HEK293 (cell line): ENCODE results near the gene APOL1.

Source experiments
- ZNF660 ChIP-seq: fragments of 450-650 bp; IDR thresholded peaks from 2 replicates; pipeline ENCODE4 v1.5.1; 2018; ENCODE audit warnings: missing biosample characterization, mild to moderate bottlenecking, missing genetic modification characterization
- TF ChIP-seq, protein P1 (sequence below): fragments of 450-650 bp; formaldehyde crosslinking; IDR thresholded peaks from 2 replicates; pipeline ENCODE4 v1.5.1; 2016; ENCODE audit warnings: missing biosample characterization, missing genetic modification characterization, low read depth

DNA sequence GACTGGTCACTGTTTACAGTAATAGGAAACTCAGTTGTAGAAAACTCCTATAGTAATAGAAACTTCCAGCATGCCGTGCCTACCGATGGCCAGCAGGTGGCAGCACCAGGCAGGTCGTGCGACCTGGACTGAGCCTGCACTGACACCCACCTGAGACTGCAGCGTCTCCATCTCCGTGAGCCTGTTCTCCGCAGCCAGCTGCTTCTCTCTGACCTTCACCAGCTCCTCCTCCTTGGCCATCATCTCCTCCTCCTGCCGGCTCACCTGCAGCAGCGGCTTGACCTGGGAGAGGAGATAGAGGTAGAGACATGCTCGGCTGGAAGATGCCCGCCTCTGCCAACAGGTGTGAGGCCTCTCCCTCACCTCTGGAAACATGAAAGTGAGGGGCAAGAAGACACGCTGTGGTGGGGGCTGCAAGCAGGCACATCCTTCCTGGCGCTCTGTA is 48.5 kb downstream of the APOL1 start:
- TF ChIP-seq, protein P1, sequence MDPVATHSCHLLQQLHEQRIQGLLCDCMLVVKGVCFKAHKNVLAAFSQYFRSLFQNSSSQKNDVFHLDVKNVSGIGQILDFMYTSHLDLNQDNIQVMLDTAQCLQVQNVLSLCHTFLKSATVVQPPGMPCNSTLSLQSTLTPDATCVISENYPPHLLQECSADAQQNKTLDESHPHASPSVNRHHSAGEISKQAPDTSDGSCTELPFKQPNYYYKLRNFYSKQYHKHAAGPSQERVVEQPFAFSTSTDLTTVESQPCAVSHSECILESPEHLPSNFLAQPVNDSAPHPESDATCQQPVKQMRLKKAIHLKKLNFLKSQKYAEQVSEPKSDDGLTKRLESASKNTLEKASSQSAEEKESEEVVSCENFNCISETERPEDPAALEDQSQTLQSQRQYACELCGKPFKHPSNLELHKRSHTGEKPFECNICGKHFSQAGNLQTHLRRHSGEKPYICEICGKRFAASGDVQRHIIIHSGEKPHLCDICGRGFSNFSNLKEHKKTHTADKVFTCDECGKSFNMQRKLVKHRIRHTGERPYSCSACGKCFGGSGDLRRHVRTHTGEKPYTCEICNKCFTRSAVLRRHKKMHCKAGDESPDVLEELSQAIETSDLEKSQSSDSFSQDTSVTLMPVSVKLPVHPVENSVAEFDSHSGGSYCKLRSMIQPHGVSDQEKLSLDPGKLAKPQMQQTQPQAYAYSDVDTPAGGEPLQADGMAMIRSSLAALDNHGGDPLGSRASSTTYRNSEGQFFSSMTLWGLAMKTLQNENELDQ (tag by site-specific recombination): no peak
- TF ChIP-seq ZNF660 (tag by site-specific recombination): no peak; the same call in 1 of the 2 replicates
